NCI-H1092 (cell line): ENCODE measurements around the gene C18orf54.
"Not testable (repeated sequence)": the region's sequence is repeated elsewhere in the genome, so short reads cannot be mapped to it uniquely, and the experiment has no call there.

Experiments used
- DNase-seq: peaks from one replicate; lab custom pipeline; 2025; lab: John Stamatoyannopoulos, UW

Gene C18orf54

DNA sequence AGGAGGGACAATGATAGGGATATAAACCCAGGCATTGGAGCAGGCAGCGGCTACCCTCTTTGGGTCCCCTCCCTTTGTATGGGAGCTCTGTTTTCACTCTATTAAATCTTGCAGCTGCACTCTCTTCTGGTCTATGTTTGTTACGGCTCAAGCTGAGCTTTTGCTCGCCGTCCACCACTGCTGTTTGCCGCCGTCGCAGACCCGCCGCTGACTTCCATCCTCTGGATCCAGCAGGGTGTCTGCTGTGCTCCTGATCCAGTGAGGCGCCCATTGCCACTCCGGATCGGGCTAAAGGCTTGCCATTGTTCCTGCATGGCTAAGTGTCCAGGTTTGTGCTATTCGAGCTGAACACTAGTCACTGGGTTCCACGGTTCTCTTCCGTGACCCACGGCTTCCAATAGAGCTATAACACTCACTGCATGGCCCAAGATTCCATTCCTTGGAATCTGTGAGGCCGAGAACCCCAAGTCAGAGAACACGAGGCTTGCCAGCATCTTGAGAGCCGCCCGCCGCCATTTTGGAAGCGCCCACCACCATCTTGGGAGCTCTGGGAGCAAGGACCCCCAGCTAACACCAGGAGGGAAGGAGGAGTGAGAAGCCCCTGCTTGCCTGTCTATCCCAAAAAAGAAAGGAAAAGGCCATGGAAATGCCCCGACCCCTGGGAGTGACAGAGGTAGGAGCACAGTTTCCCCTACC is 29.2 kb downstream of the C18orf54 start:
- not testable (repeated sequence) for DNase-seq

- no peak for DNase-seq
These were observed 29.9 kb downstream of the C18orf54 start for GRCh38 chr18:54387631-54388030.

- DNase-seq, result no peak
These were observed 30.8 kb downstream of the C18orf54 start for GRCh38 chr18:54388203-54389142.

GRCh38 chr18:54389143-54389505 is 31.4 kb downstream of the C18orf54 start:
- DNase-seq, result no peak

GRCh38 chr18:54390838-54391237 is 33.1 kb downstream of the C18orf54 start:
- no peak for DNase-seq

GRCh38 chr18:54392543-54393023 is 34.9 kb downstream of the C18orf54 start:
- DNase-seq, result peak; percentile 62

DNA sequence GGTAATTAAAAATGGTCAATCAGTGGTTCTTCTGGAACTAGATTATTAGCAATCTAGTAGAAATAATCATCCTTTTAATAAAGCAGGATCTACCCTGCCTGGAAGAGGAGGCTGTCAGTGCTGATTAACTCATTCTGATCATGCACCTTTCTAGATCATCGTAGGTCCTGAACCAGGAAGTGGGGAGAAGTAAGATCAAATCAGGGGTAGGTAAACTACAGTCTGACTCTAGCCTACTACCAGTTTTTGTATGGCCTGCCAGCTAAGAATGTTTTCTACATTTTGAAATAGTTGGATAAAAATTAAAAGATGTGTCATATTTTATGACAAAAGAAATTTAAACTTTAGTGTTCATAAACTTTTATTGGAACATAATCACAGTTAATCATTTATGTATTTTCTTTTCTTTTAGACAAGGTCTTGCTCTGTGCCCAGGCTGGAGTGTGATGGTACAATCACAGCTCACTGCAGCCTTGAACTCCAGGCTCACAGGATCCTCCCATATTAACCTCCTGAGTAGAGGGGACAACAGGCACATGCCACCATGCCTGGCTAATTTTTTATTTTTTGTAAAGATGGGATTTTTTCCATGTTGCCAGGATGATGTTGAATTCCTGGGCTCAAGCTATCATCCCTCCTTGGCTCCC is 36.1 kb downstream of the C18orf54 start:
- no peak for DNase-seq

DNA sequence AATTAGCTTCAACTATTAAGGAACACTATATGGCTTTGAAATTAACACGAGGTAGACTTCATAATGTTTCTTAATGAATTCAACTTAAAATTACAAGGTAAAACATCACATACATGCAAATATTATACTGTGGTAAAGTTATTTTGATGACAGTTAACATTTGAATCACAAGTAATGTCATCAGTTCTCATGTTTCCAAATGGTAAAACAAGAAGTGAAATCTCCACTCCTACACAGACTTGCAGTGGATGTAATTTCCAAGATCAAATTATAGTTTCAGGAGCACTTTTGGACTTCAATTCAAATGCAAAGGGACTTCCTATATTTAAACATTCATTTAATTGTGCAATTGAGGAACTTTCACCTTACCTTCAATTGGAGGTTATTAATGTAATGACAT is 39.1 kb downstream of the C18orf54 start:
- DNase-seq, result no peak

DNA sequence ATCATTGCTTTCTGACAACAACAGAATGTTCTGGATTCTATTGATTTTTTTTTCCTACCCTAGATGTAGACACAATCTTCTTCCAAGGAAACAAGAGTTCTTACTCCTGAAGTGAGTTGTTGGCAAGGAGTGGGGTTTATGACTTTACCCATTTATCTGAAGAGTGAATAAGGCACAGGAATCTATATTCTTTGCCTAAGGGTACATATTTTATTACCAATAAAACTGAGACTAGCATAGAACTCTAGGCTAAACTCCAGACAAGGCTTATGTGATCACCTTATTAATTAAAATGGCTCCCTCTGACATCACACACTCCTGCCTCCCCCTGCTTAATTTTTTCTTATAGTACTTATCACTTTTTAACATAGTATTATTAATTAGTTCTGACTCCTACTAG is 47.6 kb downstream of the C18orf54 start:
- no peak for DNase-seq

GRCh38 chr18:54411781-54412180 is 54.1 kb downstream of the C18orf54 start:
- DNase-seq, result no peak

- DNase-seq, result no peak
These were observed 57.4 kb downstream of the C18orf54 start for GRCh38 chr18:54415086-54415485.

GRCh38 chr18:54416436-54416835 is 58.7 kb downstream of the C18orf54 start:
- DNase-seq, result no peak

DNA sequence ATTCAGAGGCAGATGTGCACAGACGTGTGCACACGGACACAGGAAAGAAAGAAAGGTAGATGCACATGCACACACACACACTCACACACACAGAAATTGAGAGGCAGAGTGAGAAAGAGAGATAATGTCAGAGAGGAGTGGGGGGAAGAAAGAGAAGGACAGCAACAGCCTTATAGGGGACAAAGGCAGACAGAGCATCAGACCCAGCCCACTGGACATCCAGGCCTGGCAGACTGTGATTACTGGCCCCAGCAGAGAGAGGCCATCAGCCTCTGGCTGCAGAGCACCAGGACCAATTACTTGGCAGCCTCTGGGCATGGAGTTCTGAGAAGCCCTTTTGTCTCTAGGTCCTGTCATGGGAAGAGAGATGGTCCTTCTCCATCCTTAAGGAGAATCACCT is 66.1 kb downstream of the C18orf54 start:
- no peak for DNase-seq

GRCh38 chr18:54426085-54426665 is 68.5 kb downstream of the C18orf54 start:
- no peak for DNase-seq
